HG02759 (cell line): ENCODE results near the gene HOXB9.

Experiments
- ATAC-seq: cut with Tn5 transposase; IDR thresholded peaks from one replicate; pipeline ENCODE4 v1.9.1; 2021; ENCODE audit warnings: mild to moderate bottlenecking, moderate library complexity; ENCODE audit not compliant: unreplicated experiment

The HOXB9 gene

GRCh38 chr17:48639982-48640857 is 14.1 kb upstream of the HOXB9 start:
- ATAC-seq: no peak

DNA sequence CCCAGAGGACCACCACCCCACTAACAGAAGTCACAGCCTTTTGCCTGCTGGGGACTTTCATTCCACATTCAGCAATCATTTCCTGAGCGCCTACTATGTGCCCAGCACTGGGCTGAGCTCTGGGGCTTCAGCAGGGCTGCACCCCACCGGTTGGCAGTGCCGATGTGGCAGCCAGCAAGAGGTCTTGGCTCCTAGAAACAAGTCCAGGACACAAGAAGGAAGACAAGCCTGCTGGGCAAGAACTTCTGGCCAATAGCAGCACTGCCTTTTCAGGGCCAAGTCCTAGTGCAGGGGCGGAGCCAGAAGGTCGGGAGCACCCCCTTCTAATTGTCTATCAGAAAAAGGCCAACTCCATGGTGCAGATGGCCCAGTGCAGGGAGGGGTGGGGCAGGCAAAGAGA is 13.0 kb upstream of the HOXB9 start:
- no peak for ATAC-seq

DNA sequence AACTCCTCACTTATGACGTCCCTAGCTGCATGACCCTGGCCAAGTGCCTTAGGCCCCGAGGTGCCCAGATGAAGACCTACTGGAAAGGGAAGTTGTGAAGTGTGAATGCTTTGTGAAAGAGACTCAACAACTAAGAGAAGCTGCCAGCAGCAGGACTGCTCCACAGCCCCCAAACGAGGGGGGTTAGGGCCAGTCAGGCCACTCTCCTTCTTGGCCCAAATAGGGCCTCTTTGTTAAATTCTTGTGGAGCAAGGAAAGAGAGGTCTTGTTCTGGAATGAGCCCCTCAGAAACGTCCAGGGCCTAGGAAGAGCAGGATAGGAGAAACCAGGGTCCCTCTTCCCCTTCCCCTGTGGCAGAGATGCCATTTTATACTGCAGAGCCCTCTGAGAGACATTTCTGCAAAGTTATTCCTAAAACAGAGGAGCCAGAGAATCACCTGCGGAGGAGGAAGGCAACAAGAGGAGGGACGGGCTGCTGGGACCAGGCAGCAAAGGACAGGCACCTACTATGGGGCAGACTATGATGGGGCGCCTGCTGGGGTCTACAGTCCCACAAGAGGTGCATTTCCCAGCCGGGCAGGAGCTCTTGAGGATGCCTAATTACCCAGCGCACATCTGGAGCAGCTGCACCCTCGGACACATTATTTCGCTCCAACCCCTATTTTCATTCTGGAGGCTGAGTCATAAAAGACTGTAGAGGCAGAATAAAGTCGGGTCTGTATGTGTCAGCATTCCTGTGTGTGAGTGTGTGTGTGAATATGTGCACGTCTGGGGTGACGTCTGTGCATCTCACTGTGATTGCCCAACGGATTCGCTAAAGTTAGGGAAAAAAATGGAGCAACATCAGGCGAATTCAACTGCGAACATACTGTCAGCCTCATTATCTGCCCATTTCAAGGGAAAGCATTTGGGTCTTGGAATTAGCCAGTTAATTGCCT is 11.4 kb upstream of the HOXB9 start:
- no peak for ATAC-seq

- ATAC-seq: no peak
Measured at GRCh38 chr17:48636177-48637018, 10.2 kb upstream of the HOXB9 start.

DNA sequence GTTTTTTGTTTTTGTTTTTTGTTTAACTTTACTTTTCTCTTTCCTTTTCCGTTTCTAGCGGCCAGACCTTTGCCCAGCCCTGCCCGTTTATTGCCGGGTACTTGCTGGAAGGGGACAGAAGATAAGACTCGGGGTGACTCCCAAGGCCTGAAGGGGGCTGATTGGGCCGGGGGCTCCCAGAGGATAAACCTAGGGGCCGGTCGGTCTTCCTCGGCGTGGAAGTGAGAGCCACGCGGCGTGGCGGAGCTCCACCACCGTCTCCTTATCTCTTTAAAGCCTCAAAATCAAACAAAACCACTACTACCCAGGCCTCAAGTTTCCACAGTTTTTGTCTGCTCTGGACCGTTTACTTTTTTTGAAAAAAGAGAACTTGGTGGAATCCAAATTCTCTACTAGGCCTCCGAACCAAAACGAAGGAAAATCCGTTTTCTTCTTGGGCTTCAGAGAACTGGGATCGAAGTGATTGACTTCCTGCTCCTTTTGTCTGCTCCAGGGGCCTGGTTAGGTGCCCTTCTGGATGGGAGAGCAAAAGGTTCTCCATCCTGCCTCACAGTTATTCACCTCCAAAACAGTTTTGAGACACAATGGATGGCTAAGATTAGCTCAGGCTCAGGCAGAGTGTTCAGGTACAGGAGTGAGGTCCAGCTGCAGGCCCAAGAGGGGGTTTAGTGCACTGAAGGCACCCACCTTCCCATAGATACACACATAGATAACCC is 8.5 kb upstream of the HOXB9 start:
- ATAC-seq: no peak

DNA sequence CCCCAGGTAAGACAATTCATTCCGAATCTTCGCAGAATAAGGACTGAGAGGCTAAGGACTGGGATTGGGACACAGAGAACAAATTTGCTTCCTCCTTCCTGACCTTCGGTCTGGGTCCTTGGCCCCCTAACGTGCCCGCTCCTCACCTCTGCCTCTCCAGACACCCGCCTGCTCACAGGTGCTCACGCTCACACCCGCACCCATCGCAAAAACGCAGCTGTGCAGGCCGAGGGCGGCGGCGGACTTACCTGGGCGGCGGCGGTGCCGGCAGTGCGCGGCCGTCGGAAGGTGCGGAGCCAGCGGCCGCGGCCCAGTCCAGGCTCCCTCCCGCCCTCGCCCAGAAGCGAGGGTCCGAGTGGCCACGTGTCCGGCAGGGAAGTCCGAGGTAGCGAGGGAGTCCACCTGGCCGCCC is 7.1 kb upstream of the HOXB9 start:
- no peak for ATAC-seq

GRCh38 chr17:48632579-48633265 is 6.6 kb upstream of the HOXB9 start:
- ATAC-seq: no peak

DNA sequence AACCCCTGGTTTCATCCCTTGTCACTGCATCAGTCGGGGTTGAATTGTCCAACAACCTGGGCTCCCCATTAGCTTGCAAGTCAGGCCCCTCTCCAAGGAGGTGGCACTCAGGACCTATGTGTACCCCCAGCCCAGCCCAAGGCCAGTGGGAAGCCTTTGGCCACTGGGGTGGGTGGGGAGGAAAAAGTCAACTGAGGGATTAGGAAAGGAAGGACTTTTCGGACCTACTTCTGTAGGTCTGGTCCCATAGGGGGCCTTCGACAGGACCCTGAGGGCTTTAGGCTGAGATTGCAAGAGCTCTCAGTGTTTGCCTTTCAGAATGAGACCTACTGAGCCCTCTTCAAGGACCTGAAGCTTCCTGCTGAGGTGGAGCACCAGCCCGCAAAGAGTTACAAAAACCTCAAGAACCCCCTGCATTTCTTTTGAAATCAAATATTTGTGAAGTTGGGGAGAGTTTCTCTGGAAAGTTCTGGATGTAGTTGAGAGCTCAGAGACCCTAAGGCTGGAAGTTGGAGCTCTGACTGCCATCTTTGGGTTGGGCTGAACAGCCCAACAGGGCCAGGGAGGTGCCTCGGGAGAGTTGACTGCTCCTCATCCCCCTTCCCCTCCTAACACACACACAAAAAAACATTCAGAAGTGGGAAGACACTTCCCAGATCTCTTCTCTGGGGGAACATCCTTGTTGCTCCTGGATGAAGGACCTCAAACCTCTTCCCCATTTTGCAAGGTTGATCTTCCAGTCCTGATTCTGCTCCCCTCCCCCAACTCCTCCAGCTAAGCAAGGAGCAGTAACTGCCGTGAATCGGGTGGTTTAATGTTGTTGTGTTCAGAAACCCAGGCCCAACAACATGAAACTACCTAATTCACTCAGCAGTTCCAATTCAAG is 5.8 kb upstream of the HOXB9 start:
- ATAC-seq: no peak

GRCh38 chr17:48630925-48631692 is 5.0 kb upstream of the HOXB9 start:
- ATAC-seq: no peak

DNA sequence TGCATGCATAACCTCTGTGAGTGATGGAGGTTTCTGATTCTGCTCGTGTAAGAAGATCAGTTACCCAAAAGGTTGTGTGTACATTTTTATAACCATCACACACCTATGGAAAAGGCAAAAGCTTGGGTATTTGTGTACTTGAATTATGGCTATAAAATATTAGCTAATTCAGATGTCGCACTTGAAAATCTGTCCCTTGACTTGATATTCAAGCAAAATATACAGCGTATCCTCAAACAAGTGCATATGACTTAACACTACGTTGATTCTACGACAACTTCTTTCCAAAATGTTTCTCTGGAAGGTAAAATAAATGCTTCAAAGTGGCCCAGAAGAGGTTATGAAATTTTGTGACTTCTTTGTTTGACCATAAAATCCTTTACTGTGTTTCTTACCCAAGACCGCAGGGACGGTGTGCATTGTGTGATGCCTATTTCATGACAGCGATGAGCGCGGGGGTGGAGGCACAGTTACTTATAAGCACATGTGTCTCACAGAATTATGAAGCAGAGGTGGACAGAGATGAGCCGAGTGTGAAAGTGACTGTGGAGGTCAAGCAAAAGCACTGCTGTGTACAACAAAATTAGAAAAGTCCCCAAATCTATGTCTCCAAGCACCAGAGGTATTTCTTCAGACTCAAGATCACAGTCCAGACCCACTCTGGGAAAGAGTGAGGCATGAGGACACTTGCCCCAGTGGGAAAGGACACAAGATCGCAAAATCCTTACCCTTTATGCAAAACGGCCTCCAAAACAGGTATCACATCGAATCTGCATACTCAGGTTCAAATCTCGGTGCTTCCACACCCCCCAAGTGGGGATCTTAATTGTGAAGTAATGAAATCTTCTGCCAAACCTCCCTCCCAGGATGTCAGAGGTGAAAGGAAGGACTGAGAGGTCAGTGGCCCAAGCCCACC is 4.1 kb upstream of the HOXB9 start:
- ATAC-seq: no peak

DNA sequence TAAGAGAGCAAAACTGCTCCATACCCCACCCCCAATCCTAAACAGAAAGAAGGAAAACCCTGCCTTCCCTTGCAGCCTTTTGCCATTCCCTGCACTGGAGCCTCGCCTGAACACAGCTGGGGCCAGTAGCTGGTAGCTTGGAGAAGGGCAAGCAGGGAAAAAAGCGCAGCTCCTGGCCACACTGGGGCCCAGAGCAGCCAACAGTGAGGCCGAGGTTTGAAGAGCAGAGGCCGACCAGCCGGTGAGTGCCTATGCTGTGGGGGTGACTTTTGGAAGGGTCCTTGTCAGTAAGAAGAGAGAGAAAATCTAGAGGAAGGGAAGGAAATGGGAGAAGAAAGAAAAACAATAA is 3.2 kb upstream of the HOXB9 start:
- ATAC-seq: no peak

DNA sequence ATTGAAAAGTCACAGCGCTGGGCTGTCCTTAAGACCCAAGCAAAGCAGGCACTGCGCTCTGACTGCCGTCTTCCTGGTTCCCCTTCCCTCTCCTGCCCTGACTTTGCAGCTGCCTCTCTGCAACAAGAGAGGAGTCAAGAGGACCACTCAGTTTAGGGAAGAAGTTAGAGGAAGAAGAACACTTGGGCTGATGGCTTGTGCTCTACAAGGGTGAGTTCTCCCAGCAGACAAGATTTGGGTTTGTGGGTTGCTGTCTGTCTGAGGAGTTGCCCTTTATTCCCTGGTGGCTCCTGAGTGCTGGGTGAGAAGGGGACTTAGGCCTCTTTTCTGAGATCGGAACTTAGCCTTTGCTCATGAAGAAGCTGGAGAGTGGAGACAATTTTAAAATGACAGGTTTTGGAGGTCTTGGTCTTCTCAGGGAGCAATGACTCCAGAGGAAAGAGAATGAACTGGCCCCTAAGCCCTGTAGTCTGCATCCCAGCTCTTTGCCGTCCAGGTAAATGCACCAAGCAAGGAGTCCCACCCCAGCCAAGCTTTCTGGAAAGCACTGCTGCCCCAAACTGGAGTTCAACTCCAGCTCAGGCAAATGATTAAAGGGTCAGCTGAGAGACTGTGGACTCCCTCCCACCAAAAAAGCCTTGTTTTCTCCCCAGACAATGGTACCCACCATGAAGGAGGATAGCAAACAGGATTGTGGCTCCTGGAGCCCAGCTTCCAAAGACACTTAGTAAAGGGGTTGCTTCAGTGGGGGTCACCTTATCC is 2.7 kb upstream of the HOXB9 start:
- no peak for ATAC-seq

DNA sequence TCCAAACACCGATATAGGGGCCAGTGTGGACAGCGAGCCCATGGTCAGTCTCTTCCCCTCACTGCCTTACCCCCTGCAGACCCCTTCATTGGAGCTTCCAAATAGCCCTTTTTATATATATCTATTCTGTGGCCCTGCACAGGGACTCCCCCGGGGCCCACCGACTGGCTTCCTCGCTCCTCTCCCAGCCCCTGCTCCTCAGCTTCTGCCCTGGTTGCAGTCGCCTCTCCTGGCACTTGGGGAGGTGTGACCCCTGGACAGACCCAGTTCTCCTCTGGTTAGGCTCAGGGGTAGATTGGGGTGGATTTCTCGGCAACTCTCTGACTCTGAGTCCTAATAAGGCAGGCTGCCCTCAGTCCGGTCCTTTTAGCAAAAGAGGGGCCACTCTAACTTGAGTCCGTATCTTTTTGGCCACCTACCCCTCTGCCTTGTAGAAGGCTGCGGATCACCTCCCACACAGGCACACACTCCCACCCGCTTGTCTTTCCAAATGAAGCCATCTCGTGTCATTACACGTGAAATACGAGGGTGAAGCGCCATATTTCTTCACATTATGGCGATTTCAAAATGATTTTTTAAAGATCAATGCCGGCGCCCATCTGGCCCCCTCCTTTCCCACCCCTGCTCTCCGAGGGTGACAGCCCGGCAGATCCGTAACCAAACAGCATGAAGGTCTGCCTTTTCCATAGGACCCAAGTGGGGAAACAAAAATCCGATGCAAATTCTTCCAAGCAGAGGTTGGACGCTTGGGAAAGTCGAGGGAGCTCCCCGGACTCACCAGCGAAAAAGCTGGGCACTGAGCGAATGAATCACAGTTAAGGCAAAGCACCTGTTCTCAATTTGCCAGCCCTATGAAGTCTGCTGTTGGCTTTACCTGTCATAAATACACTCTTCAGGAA is 1.7 kb upstream of the HOXB9 start:
- no peak for ATAC-seq

DNA sequence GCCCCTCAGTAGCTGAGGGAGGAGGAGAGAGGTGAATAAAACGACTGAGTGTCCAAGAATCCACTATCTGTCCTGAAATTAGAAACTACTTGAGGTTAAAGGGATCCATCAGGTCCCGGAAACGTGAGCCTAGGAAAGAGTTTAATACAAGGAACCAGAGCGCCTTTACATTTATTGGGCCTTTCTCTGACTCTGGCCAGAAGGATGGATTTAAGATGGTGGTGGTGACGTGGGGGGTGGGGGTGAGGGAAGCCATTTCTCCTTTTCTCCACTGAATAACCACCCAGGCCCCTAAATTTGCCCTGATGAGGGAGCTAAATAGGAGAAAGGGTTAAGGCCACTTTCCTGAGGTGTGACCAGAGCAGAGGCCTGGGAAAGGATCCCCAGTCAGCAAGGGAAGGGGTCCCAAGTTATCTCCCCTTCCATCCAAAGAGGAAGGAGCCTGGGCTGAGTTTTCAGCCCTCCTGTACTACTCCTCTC is 1.0 kb upstream of the HOXB9 start:
- ATAC-seq: no peak
